Esophagus squamous epithelium (tissue), 4 donors: ENCODE results near the gene DNAI2.

Experiments used
- POLR2A ChIP-seq, 4 donors: fragments of 450-650 bp; IDR thresholded peaks; one replicate each; pipeline ENCODE4 v1.6.1; 2017; ENCODE audit warnings: antibody characterized with exemption in 4 of 4, mild to moderate bottlenecking in 4 of 4, moderate library complexity in 3 of 4
- TF ChIP-seq, protein P1 (sequence below), 6 experiments: fragments of 450-650 bp in 4 of 6; fragments of 200-600 bp in 2 of 6; sonication (generic) in 2 of 6; IDR thresholded peaks; one replicate each; pipeline ENCODE4 v1.5.1; 2016 to 2019; ENCODE audit warnings: antibody characterized with exemption in 6 of 6, mild to moderate bottlenecking in 4 of 6, moderate library complexity in 4 of 6

DNA sequence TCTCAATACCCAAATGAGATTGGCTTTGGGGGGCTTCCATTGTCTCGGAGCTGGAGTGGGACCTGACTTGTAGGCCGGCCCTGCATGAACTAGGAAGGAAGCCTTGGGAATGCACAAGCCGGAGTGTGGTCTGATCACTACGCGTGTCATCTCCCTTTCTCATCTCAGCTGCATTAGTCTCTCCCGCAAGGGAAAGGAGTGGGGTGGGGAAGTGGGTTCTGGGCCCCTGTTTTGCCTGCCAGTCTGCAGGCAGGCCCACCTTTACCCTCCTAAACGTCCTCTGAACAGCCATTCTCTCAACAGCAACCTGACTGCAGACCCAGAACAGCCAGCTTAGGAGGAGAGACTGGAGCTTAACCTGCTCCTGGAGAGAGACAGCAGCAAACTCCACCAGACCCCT is 11.4 kb upstream of the DNAI2 start:
- TF ChIP-seq POLR2A (IDR thresholded peaks at IDR 0.05), result no peak
- TF ChIP-seq, protein P1, sequence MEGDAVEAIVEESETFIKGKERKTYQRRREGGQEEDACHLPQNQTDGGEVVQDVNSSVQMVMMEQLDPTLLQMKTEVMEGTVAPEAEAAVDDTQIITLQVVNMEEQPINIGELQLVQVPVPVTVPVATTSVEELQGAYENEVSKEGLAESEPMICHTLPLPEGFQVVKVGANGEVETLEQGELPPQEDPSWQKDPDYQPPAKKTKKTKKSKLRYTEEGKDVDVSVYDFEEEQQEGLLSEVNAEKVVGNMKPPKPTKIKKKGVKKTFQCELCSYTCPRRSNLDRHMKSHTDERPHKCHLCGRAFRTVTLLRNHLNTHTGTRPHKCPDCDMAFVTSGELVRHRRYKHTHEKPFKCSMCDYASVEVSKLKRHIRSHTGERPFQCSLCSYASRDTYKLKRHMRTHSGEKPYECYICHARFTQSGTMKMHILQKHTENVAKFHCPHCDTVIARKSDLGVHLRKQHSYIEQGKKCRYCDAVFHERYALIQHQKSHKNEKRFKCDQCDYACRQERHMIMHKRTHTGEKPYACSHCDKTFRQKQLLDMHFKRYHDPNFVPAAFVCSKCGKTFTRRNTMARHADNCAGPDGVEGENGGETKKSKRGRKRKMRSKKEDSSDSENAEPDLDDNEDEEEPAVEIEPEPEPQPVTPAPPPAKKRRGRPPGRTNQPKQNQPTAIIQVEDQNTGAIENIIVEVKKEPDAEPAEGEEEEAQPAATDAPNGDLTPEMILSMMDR (IDR thresholded peaks at IDR 0.05), result no peak
